ENCODE results near the gene TENM4.

DNA sequence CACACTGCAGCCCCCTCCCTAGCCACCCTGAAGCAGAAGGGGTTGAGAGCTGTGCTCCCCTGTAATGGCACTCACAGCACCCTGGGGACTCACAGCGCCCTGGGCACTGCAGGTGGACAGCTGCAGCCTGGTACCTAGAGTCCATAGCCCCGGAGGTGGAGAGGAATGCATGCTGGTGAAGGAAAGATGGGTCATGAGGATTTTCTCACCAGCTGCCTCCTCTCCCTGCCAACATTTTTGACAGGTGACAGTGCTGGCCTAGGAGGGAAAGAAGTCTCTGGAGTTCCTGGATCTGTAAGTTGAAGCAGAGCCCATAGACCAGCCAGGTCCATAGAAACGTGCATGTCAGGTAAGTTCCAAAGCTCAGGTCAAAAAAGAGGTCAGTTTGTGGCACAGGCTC lies 330.5 kb downstream of the TENM4 start:
- TF ChIP-seq, protein P1, sequence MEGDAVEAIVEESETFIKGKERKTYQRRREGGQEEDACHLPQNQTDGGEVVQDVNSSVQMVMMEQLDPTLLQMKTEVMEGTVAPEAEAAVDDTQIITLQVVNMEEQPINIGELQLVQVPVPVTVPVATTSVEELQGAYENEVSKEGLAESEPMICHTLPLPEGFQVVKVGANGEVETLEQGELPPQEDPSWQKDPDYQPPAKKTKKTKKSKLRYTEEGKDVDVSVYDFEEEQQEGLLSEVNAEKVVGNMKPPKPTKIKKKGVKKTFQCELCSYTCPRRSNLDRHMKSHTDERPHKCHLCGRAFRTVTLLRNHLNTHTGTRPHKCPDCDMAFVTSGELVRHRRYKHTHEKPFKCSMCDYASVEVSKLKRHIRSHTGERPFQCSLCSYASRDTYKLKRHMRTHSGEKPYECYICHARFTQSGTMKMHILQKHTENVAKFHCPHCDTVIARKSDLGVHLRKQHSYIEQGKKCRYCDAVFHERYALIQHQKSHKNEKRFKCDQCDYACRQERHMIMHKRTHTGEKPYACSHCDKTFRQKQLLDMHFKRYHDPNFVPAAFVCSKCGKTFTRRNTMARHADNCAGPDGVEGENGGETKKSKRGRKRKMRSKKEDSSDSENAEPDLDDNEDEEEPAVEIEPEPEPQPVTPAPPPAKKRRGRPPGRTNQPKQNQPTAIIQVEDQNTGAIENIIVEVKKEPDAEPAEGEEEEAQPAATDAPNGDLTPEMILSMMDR (IDR thresholded peaks at IDR 0.05; ENCODE audit: low read depth, low read length, poor library complexity, severe bottlenecking): no peak
- no peak for TF ChIP-seq EZH2phosphoT487 (IDR thresholded peaks at IDR 0.05; ENCODE audit: borderline replicate concordance, low read length)

Data from DOHH2 (cell line).